ENCODE measurements around the gene SULT2B1.

The SULT2B1 gene

DNA sequence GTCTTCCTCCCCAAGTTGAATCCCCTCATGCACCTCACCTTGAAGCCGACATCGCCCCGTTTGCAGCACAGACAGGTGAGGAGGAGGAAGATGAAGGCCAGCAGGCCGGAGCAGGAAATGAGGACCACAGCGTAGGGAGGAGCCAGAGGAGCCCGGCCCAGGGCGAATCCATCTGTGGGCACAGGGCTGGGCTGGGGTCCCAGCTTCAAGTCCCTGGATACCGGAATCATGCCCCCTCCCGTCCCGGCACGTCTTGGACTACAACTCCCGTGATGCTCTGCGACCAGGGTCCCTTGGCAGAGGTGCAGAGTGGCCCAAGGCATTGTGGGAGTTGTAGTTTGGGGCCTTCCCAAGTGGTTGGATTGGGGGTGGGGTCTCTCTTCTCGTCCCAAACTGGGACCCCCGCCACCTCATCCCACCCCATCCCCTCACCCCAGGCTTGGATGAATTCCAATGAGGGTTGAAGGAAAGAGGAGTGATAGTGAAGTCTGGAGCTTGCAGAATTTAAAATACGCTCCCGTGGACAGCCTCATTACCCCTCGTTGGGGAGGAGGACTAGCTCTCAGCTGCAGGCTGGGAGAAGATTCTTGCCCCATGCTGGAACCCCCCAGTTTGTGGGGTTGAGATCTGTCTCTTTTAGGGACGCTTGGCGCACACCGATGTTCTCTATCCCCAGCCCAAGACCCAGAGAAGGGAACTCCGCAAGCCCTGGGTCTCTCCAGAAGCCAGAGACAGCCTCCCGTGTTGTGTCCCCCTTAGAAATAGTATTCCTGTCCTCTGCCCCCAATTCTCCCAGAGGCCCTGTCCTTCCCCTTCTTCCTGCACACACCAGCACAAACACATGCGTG is 41.3 kb upstream of the SULT2B1 start:
- TF ChIP-seq, protein P1, sequence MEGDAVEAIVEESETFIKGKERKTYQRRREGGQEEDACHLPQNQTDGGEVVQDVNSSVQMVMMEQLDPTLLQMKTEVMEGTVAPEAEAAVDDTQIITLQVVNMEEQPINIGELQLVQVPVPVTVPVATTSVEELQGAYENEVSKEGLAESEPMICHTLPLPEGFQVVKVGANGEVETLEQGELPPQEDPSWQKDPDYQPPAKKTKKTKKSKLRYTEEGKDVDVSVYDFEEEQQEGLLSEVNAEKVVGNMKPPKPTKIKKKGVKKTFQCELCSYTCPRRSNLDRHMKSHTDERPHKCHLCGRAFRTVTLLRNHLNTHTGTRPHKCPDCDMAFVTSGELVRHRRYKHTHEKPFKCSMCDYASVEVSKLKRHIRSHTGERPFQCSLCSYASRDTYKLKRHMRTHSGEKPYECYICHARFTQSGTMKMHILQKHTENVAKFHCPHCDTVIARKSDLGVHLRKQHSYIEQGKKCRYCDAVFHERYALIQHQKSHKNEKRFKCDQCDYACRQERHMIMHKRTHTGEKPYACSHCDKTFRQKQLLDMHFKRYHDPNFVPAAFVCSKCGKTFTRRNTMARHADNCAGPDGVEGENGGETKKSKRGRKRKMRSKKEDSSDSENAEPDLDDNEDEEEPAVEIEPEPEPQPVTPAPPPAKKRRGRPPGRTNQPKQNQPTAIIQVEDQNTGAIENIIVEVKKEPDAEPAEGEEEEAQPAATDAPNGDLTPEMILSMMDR (IDR thresholded peaks at IDR 0.05) = no peak
- TF ChIP-seq ZFX (IDR thresholded peaks at IDR 0.05; ENCODE audit: borderline replicate concordance) = no peak
- no peak overlapping the region for H3K27ac ChIP-seq

DNA sequence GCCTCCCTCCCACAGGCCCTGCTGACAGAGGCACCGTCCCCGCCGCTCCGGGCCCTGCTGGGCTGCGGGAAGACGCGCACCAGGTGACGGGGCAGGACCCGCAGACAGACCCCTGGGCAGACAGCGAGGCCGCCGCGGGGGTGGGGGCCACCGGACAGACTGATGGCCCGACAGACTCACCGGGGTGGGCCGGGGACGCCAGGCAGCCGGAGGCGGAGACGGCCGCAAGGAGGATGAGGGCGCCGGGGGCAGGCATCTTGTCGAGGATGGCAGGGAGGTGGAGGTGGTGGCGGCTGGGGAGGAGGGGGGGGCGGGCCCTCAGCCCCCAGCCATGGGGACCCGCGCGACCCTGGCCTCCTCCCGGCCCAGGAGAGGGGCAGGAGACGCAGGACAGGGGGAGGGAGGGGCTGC is 40.6 kb upstream of the SULT2B1 start:
- H3K27ac ChIP-seq = no peak overlapping the region
- TF ChIP-seq, protein P1 (IDR thresholded peaks at IDR 0.05) = no peak
- TF ChIP-seq ZFX (IDR thresholded peaks at IDR 0.05; ENCODE audit: borderline replicate concordance) = no peak

DNA sequence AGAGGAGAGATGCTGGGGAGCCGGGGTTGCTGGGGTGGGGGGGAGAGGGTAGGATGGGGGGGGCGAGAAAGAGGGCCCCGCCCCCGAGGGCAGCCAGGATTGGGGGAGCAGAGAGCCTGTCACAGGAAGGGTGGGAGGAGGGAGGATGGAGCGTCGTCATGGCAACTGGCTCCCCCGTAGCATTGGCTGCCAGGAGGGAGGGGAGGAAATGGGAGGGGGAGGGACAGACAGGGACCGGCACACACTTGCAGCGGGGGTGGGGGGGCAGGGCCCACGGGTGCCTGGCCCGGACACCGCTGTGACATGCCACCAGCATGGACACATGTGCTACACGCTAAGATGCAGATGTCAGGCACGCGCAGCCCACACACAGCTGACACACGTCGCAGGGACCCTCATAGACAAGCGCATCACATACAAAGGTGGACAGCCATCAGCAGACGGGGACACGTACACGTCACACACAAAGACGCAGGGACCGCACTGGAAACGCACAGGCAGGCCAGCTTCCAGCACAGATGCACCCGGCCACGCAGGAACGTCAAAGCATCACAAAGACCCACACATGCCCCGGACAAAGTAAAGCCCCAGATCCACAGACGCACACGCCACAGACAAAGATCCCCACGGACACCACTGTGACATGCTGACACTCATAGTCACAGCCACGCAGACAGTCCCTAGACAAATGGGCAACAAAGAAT is 40.0 kb upstream of the SULT2B1 start, which contains the start of gene LMTK3:
TSS of gene LMTK3 (minus strand) at position 36 of the 704 bp plus-strand sequence. CDS start 259 bp downstream, outside the sequence.
- no peak for TF ChIP-seq ZFX (IDR thresholded peaks at IDR 0.05; ENCODE audit: borderline replicate concordance)
- TF ChIP-seq, protein P1 (IDR thresholded peaks at IDR 0.05) = no peak
- H3K27ac ChIP-seq = no peak within 1 kb of the TSS

DNA sequence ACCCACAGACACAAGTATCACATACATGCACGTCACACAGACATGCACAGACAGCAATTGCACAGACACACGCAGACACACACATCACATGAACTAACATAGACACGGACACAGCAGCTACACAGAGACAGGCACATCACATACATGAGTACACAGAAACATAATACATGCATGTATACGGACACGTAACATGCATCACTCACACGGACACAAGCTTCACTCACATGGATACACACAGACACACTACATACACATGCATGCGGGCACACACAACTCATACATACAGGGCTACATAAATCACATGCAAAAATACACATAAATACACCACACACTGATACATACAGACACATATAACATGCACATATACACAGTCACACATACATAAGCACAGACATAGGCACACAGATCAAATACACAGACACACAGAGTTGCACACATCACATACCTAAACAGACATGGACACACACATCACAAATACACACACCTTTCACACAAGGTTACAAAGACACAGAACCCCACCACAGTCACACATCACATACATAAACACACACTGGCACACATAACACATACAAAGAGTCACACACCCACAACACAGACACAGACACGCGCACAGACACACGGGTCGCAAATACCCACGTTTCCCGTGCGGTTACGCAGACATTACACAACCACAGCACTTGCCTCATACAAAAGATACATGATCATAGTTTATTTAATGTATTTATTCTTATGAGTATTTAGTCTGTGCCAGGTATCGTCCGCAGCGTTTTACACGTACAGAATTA is 39.3 kb upstream of the SULT2B1 start:
- peak overlapping the region; percentile 54 for H3K27ac ChIP-seq
- no peak for TF ChIP-seq ZFX (IDR thresholded peaks at IDR 0.05; ENCODE audit: borderline replicate concordance)
- TF ChIP-seq, protein P1 (IDR thresholded peaks at IDR 0.05) = no peak

DNA sequence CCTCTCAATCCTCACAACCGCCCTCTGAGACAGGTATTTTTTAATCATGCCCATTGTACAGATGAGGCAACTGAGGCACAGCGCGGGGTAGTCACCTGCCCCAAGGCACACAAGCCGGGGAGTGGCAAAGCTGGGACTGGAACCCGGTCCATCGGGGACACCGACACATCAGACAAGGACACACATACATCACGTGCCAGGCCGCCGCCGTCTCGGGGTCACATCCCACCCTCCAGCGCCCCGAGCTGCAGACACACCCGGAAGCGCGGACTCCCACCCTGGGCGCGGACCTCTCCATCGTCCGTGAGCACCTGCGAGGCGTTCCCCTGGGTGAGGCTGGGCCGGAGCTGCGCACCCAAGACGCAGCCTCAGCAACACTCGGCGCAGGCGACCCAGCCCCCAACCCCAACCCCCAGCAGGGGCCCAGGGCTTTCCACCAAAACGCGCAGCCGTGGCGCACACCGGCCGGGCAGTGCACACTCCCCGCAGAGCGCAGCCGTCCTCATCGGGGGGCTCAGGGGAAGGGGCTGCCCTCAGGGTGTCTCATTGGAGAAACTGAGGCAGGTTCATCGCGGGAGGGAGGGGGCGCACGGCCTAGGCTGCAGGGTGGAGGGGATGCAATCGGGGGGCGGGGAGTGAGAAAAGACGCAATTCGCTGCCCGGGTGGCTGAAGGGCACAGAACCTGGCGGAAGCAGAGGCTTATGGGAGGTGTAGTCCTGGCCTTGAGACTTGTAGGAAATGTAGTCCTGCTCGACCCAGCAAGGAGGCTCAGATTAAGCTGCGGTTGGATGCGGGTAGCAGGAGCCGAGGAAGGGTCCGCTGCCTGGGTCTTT is 38.5 kb upstream of the SULT2B1 start:
- TF ChIP-seq, protein P1 (IDR thresholded peaks at IDR 0.05) = no peak
- TF ChIP-seq ZFX (IDR thresholded peaks at IDR 0.05; ENCODE audit: borderline replicate concordance) = no peak
- peak overlapping the region; percentile 54 for H3K27ac ChIP-seq

DNA sequence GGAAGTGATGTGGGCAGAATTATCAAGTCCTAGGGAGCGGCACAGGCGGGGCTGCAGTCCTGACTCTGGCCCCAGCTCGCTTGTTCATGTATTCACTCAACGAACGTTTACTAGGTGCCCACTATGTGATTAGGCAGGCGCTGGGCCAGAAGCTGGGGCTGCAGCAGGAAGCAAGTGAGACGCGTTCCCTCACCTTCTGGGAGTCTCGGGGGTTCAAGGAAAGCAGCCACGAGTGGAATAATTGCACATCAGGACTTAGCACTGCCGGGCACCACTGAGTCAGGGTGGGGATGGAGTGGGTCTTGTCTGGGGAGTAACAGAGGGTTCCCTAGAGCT is 37.9 kb upstream of the SULT2B1 start:
- H3K27ac ChIP-seq = no peak overlapping the region
- no peak for TF ChIP-seq ZFX (IDR thresholded peaks at IDR 0.05; ENCODE audit: borderline replicate concordance)
- TF ChIP-seq, protein P1 (IDR thresholded peaks at IDR 0.05) = no peak

All from 22Rv1 (cell line).